Measurements from ENCODE around the gene R3HDM1.

DNA sequence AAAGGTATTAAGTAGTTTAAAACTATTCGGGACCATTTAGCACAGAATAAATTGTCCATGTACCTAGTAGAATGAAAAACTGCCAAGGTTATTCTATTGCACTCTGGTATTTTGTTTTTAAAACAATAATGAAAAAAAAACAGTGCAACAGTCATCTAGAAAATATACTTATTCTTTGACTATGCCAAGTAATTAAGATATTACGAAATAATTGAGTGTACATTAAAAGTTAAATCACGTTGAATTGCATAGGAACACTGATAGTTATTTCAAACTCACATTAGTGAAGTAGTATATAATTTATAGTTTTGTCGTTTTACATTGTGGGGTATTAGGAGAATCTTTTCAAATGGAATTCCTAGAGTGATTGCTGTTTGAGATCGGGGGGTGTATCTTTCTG is 20.1 kb downstream of the R3HDM1 start:
- TF ChIP-seq, protein P1, sequence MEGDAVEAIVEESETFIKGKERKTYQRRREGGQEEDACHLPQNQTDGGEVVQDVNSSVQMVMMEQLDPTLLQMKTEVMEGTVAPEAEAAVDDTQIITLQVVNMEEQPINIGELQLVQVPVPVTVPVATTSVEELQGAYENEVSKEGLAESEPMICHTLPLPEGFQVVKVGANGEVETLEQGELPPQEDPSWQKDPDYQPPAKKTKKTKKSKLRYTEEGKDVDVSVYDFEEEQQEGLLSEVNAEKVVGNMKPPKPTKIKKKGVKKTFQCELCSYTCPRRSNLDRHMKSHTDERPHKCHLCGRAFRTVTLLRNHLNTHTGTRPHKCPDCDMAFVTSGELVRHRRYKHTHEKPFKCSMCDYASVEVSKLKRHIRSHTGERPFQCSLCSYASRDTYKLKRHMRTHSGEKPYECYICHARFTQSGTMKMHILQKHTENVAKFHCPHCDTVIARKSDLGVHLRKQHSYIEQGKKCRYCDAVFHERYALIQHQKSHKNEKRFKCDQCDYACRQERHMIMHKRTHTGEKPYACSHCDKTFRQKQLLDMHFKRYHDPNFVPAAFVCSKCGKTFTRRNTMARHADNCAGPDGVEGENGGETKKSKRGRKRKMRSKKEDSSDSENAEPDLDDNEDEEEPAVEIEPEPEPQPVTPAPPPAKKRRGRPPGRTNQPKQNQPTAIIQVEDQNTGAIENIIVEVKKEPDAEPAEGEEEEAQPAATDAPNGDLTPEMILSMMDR (IDR thresholded peaks at IDR 0.05), result no peak
- TF ChIP-seq, protein P2, sequence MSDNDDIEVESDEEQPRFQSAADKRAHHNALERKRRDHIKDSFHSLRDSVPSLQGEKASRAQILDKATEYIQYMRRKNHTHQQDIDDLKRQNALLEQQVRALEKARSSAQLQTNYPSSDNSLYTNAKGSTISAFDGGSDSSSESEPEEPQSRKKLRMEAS (IDR thresholded peaks at IDR 0.05), result no peak
- TF ChIP-seq POLR2A (IDR thresholded peaks at IDR 0.05; ENCODE audit: low read length) (no peak), MYC (IDR thresholded peaks at IDR 0.05; ENCODE audit: borderline replicate concordance, low read length) (no peak), BHLHE40 (IDR thresholded peaks at IDR 0.05; ENCODE audit: low read depth, low read length) (no peak), PHF8 (IDR thresholded peaks at IDR 0.05; ENCODE audit: borderline replicate concordance, low read depth) (no peak), ZNF302 (CRISPR knock-in tag; IDR thresholded peaks at IDR 0.05) (no peak)
- TF ChIP-seq, protein P3, sequence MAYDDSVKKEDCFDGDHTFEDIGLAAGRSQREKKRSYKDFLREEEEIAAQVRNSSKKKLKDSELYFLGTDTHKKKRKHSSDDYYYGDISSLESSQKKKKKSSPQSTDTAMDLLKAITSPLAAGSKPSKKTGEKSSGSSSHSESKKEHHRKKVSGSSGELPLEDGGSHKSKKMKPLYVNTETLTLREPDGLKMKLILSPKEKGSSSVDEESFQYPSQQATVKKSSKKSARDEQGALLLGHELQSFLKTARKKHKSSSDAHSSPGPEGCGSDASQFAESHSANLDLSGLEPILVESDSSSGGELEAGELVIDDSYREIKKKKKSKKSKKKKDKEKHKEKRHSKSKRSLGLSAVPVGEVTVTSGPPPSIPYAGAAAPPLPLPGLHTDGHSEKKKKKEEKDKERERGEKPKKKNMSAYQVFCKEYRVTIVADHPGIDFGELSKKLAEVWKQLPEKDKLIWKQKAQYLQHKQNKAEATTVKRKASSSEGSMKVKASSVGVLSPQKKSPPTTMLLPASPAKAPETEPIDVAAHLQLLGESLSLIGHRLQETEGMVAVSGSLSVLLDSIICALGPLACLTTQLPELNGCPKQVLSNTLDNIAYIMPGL (CRISPR knock-in tag; IDR thresholded peaks at IDR 0.05; ENCODE audit: borderline replicate concordance), result no peak
- TF ChIP-seq, protein P4, sequence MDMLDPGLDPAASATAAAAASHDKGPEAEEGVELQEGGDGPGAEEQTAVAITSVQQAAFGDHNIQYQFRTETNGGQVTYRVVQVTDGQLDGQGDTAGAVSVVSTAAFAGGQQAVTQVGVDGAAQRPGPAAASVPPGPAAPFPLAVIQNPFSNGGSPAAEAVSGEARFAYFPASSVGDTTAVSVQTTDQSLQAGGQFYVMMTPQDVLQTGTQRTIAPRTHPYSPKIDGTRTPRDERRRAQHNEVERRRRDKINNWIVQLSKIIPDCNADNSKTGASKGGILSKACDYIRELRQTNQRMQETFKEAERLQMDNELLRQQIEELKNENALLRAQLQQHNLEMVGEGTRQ (IDR thresholded peaks at IDR 0.05), result no peak

All from A549 (cell line).